Measurements from ENCODE around the gene GATA1.
"Not testable (repeated sequence)": the region's sequence is repeated elsewhere in the genome, so short reads cannot be mapped to it uniquely, and the experiment has no call there.

Gene GATA1

DNA sequence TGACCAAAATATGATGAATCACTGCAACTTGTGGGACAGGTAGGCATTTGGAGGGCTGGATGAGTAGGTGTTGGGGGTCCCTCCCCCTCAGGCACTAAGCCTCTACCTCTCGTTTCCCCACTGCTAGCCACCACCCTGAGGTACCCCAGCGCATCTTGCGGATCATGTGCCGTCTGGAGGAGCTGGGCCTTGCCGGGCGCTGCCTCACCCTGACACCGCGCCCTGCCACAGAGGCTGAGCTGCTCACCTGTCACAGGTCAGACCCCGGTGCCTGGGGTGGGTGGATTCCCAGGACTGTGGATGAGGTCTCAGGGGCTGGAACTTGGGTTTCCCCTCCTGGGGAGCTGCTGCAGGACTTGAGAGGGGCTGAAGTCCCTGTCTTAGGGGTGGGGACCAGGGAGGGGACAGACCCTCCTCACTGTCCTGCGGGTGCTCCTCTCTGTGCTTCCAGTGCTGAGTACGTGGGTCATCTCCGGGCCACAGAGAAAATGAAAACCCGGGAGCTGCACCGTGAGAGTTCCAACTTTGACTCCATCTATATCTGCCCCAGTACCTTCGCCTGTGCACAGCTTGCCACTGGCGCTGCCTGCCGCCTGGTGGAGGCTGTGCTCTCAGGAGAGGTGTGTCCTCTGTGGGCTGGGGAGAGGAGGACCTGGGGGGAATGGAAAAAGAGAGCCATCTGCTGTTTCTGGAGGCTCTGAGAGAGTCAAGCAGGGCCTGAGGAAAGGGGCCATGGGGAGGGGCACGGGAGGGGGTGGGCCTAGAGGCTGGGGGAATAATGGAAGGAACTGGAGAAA lies 29.8 kb downstream of the GATA1 start:
- no peak for DNase-seq

DNA sequence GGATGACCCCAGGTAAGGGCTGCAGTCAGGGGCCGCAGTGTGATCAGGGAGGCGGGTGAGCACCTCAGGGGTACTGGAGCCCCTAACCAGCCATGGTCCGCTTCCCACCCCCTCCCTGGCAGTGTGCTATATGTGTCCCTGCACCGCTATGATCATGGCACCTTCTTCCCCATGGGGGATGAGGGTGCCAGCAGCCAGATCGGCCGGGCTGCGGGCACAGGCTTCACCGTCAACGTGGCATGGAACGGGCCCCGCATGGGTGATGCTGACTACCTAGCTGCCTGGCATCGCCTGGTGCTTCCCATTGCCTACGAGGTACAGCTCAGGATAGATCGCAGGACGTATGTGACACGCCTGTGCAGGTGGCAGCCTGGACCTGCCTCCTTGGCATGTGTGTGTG lies 31.7 kb downstream of the GATA1 start:
- DNase-seq, result no peak

DNA sequence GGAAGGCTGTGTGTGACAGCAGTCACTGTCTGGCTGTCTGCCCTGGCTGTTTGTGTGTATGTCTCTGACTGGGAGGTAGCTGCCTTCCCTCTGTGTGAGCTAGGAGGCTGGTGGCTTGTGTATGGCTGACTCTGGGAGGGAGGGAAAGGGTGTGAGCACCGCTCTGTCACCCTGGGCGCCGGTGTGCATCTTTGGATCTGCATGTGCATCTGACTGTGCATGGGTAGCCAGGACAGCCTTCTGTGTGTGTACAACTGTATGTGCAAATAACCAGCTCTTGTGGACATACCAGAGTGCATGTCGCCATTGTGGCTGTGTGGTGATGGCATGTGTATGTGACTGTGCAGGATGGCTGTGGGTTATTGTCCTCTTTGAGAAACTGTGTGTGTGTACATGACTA lies 32.5 kb downstream of the GATA1 start:
- no peak for DNase-seq

DNA sequence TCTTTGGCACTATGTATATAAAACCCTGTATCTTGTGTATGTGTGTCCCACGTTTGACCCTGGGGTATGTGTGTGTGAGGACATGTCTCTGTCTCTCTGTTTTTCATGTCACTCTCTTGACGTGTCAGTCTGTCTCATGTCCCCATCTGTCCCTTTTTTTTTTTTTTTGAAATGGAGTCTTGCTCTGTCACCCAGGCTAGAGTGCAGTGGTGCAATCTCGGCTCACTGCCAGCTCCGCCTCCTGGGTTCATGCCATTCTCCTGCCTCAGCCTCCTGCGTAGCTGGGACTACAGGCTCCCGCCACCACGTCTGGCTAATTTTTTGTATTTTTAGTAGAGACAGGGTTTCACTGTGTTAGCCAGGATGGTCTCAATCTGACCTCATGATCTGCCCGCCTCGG lies 33.0 kb downstream of the GATA1 start:
- DNase-seq, result not testable (repeated sequence)

DNA sequence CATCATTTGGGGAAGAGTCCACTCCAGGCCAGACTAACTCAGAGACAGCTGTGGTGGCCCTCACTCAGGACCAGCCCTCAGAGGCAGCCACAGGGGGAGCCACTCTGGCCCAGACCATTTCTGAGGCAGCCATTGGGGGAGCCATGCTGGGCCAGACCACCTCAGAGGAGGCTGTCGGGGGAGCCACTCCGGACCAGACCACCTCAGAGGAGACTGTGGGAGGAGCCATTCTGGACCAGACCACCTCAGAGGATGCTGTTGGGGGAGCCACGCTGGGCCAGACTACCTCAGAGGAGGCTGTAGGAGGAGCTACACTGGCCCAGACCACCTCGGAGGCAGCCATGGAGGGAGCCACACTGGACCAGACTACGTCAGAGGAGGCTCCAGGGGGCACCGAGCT lies 36.7 kb downstream of the GATA1 start:
- no peak for DNase-seq

DNA sequence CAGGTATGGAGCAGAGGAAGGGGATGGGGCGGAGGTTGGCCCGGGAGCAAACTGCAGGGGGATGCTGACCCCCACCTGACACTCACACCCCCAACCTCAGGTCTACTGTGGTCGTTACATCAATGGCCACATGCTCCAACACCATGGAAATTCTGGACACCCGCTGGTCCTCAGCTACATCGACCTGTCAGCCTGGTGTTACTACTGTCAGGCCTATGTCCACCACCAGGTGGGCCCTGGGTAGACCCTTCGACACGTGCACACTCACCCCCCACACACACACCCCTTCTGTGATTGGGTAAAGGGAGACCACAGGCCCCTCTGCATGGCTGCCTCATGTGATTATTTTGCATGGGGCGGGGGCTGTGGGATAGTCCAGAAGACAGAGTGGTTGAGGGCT lies 37.7 kb downstream of the GATA1 start:
- no peak for DNase-seq

DNA sequence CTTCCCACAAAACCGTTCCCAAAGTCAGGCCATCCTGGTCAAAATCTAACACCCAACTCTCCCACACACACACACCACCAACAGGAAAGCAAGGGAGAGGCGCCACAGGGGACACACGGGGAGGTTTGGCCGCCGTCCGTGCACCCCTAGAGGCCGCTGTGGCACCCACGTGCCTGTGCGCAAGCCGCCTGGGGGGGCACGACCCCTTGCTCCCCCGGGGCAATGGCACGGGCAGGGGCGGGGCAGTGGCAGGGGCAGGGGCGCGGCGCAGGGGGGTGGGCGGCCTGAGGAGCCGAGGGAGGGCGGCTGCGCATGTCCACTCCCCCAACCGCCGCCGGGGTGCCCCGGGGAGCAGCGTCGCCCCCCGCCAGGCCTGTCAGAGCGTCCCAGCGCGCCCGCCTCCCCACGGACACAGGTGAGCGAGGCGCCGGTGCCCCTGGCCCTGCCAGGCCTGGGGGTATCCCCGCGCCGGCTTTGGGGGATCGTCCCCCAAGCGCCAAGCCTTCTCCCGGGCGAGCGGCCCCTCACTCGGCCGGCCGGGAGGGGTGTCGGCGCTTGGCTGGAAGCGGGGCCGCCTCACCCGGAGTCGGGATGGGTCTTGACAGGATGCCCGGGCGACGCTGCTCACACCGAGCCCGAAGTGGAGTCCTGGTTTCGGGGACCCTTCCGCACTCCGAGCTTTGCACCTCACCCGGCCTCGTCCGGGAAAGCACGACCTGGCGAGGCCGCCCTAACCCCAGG lies 39.9 kb downstream of the GATA1 start, which contains the start of gene ERAS:
Gene ERAS (plus strand): TSS at position 379 of the 741 bp plus-strand sequence. CDS start 2,611 bp downstream, outside the sequence.
- no peak for DNase-seq

DNA sequence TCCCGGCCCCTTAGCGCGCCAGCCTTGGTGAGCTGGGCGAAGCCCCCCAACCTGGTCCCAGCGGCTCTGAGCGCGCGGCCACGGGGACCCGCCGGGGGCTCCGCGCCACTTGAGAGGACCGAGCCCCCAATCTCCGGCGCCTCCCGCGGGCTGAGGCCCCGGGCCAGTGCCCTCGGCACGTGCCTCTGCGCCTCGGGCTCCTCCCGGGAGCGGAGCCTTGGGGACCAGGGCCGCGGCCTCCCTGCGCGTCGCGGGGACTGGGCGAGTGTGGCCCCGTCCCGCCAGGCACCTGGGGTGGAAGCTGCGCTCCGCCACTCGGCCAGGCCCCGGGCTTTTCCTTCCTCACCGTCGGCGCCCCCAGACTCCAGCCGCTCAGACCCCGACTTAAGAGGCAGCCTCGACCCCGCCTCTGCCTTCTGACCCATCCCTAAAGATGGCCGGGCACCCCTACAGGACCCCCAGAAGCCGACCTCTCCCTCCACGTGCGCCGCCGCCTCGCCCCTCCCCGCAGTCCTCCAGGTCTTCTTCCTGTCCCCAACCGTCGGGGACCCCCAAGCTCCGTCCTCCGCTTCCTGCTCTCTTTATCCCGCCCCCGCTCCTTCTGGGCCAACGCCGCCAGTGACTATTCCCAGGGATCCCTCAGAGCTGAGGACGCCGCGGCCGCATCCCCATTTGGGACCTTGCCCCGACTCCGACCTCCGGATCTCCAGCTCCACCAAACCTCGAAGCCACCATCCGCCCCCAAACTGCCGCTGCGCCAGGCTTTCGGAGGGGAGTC lies 40.7 kb downstream of the GATA1 start:
- no peak for DNase-seq

DNA sequence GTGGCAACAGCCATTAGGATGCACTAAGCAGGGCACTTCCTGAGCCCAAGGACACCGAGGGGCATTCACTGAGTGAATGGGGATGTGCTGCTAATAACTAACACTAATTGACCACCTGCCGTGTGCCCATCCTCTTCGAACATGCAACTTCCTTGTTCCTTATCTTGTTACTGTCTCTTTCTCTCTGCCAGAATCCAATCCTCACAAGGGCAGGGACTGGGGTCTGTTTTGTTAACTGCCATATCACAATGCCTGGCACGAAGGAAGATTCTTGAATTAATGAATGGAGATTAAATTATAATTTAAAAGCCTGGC lies 41.2 kb downstream of the GATA1 start:
- DNase-seq, result no peak

DNA sequence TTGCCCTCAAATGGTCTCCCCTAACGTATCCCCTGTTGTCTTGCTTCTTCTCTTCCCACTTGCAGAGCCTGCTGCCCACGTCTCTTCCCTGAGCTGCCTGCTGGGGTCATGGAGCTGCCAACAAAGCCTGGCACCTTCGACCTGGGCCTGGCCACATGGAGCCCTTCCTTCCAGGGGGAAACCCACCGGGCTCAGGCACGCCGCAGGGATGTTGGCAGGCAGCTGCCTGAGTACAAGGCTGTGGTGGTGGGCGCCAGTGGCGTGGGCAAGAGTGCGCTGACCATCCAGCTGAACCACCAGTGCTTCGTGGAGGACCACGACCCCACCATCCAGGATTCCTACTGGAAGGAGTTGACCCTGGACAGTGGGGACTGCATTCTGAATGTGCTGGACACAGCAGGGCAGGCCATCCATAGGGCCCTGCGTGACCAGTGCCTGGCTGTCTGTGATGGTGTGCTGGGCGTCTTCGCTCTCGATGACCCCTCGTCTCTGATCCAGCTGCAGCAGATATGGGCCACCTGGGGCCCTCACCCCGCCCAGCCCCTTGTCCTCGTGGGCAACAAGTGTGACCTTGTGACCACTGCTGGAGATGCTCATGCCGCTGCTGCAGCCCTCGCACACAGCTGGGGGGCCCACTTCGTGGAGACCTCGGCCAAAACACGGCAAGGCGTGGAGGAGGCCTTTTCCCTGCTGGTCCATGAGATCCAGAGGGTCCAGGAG lies 42.8 kb downstream of the GATA1 start:
- DNase-seq, result no peak

DNA sequence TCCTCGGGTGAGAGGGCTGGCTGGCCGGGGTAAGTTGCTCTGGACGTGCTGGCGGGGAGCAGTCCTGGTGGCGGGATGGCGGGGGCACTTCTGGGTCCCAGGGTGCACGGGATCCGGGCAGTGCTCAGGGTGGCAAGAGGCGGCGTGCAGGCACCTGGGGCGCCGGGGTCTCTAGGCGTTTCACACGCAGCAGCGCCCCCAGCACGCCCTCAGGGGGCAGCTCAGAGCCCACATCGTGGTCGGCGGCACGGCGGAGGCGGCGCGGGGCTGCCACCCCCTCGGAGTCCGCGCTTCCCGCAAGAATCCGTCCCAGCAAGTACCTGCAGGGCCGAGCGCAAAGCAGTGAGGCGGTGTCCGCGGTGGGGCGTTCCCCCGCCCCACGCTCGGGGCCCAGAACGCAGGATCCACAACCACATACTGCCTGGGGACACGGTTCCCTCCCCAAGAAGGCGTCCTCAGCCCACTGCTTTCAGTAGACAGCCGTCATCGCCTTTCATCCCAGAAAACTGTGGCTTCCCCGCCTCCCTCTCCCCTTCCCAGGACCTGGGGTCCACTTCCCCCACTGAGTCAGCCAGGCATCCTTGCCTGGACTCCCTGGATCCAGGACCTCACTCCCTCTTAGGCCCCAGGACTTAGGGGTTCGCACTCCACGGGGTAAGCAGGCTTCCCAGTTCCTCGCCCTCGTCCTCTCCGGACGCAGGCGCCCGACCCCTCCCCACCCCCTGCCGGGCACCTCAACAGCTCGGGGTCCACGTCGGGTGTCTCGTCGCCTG lies 44.9 kb downstream of the GATA1 start:
- no peak for DNase-seq

DNA sequence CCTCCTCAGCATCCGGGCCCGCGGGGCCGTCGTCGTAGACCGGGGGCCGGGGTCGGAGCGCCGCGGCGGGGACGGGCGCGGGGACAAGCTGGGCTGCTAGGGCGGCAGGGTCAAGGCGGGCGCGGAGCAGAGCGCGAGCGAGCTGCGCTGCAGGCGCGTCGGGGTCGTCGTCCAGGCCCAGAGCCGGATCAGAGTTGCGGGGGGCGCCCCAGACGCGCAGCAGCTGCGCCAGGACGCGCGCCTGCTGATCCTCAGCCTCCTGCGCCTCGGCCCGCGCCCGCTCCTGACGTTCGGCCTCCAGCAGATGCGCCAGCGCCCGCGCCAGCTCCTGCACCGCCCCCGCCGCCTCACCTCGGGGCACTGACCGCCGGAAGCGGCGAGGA lies 45.5 kb downstream of the GATA1 start:
- DNase-seq, result no peak

DNA sequence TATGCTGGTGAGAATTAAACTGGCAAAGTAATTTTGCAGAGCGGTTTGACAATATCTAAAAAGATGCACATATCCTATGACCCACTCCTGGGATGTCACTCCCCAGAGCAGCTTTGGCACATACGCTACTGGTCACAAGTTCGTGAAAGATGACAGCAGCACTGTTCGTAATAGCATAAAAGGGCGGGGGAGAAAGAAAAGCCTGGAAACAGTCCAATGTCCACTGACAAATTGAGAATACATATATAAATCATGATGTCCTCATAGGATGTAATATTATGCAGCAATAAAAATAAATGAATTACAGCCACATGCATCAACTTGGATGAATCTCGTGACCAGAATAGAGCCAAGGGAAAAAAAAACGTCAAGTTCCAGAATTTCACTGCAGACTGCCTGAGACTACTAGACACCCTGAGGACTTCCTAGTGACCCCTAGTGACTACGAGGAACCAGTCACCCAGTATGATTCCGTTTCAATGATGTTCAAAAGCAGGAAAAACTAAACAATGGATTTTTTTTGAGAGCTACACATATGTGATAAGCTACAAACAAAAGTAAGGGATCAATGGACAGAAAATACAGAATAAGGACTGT lies 47.2 kb downstream of the GATA1 start:
- no peak for DNase-seq

DNA sequence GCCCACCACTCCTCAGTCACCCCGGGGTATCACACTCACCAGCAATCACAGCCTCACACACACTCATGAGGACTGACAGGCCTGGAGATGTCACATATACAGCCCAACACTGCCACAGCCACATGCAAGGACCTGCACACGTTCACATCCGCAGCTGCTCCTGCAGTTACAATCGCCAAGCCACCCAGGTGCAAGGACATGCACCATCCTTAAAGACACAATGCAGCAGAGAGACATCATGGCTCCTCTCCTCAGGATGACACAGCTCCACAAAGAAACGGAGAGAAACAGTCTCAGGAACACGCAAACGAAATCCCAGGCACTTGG lies 48.0 kb downstream of the GATA1 start:
- no peak for DNase-seq

DNA sequence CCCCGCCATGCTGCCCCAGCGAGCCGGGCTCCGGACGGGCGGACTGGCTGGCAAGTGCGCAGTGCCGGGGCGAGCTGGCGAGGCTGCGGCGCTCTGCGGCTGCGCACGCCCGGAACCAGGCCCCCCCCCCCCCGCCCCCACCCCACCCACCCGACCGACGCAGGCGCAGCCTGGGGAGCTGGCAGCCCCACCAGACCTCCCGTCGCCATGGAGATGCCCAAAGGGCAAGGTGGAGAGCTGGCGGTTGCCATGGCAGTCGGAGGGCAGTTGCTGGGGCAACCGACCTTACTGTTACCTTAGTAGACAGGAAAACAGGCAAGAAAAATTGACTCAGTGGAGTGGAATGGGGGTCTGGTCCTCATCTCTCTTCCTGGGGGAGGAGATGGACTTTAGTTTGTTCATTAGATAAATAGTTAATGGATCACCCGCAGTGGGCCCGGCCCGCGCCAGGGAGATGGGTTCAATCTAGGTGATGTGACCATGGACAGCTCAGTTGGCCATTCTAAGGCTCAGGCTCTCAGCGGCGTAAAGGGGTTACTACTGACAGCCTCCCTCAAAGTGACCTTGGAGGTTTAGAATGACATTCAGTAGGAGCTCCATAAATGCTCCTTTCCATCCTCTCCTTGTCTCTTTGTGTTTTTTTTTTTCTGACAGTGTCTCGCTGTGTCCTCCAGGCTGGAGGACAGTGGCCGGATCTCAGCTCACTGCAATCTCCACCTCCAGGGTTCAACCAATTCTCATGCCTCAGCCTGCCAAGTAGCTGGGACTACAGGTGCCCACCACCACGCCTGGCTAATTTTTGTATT lies 49.3 kb downstream of the GATA1 start, which contains the start of gene PCSK1N:
Gene PCSK1N (minus strand): TSS at position 87 of the 806 bp plus-strand sequence. CDS start 78 bp downstream, at position 9.
- DNase-seq, result no peak

DNA sequence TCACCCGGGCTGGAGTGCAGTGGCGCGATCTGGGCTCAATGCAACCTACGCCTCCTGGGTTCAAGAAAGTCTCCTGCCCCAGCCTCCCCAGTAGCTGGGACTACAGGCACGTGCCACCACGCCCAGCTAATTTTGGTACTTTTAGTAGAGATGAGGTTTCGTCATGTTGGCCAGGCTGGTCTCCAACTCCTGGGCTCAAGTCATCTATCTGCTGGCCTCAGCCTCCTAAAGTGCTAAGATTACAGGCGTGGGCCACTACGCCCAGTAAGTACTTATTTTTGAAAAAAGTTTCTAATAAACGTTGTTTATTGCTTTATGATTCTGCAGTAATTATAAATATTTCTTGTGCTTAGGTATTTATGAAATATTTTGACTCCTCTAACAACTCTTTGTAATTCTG lies 53.3 kb downstream of the GATA1 start:
- no peak for DNase-seq

Data from stimulated activated CD4-positive, alpha-beta T cell treated with anti-CD3 and anti-CD28 coated beads, Interleukin-12 subunit alpha, Interleukin-12 subunit beta, amount 100 ng/mL, for 4 hours (primary cell).